Measurements from ENCODE around the gene BANF2.

Gene BANF2

GRCh38 chr20:17708675-17709360 is 9.1 kb downstream of the BANF2 start:
- no peak overlapping the region for H3K4me3 ChIP-seq (replicated peaks; ENCODE audit: low read depth, low read length)
- no peak for DNase-seq (ENCODE audit: extremely low read depth, low read depth)
- TF ChIP-seq CTCF (IDR thresholded peaks at IDR 0.05; ENCODE audit: low read depth, low read length, missing control alignments), result no peak

GRCh38 chr20:17709361-17710293 is 9.9 kb downstream of the BANF2 start:
- no peak for TF ChIP-seq CTCF (IDR thresholded peaks at IDR 0.05; ENCODE audit: low read depth, low read length, missing control alignments)
- H3K4me3 ChIP-seq (replicated peaks; ENCODE audit: low read depth, low read length), result no peak overlapping the region
- no peak for DNase-seq (ENCODE audit: extremely low read depth, low read depth)

GRCh38 chr20:17710379-17711266 is 10.9 kb downstream of the BANF2 start:
- DNase-seq (ENCODE audit: extremely low read depth, low read depth), result no peak
- no peak for TF ChIP-seq CTCF (IDR thresholded peaks at IDR 0.05; ENCODE audit: low read depth, low read length, missing control alignments)
- H3K4me3 ChIP-seq (replicated peaks; ENCODE audit: low read depth, low read length), result no peak overlapping the region

- no peak for TF ChIP-seq CTCF (IDR thresholded peaks at IDR 0.05; ENCODE audit: low read depth, low read length, missing control alignments)
- DNase-seq (ENCODE audit: extremely low read depth, low read depth), result no peak
- H3K4me3 ChIP-seq (replicated peaks; ENCODE audit: low read depth, low read length), result no peak overlapping the region
Measured at GRCh38 chr20:17711267-17711627, 11.5 kb downstream of the BANF2 start.

GRCh38 chr20:17712201-17712600 is 12.4 kb downstream of the BANF2 start:
- TF ChIP-seq CTCF (IDR thresholded peaks at IDR 0.05; ENCODE audit: low read depth, low read length, missing control alignments), result no peak
- no peak for DNase-seq (ENCODE audit: extremely low read depth, low read depth)

GRCh38 chr20:17712708-17713107 is 12.9 kb downstream of the BANF2 start:
- no peak for TF ChIP-seq CTCF (IDR thresholded peaks at IDR 0.05; ENCODE audit: low read depth, low read length, missing control alignments)
- no peak for DNase-seq (ENCODE audit: extremely low read depth, low read depth)
- no peak overlapping the region for H3K4me3 ChIP-seq (replicated peaks; ENCODE audit: low read depth, low read length)

More at GRCh38 chr20:17712201-17712600, 12.4 kb downstream of the BANF2 start:
- H3K4me3 ChIP-seq (replicated peaks; ENCODE audit: low read depth, low read length), result no peak overlapping the region
